BJ (cell line): ENCODE measurements around the gene HS3ST5. TPM values are rescaled to one million over a fixed set of nuclear protein-coding genes. Genes with fewer than 3 reads are reported as not detected.

ENCODE experiments used
- CTCF ChIA-PET: fragments of 350-600 bp; formaldehyde crosslinking; extraction: SDS; loops from one replicate; lab custom pipeline; 2021; ENCODE audit warnings: antibody characterized with exemption, inconsistent platforms; lab: Yijun Ruan, JAX
- POLR2A ChIA-PET: fragments of 300-600 bp; sonication (Branson Sonifier 250); formaldehyde crosslinking; extraction: SDS; loops from one replicate; lab custom pipeline; 2021; ENCODE audit warnings: antibody characterized with exemption; lab: Charles Lee
- DNase-seq: peaks from one replicate; pipeline ENCODE4 v3.0.0-alpha.2; 2011; ENCODE audit warnings: low read depth
- H3K27me3 ChIP-seq: 2 replicates; pipeline ENCODE4 v1.6.0; 2011; ENCODE audit warnings: low read length; ENCODE audit not compliant: control insufficient read depth, insufficient read depth
- H3K36me3 ChIP-seq: 2 replicates; pipeline ENCODE4 v1.5.1; 2011; ENCODE audit warnings: low read length; ENCODE audit not compliant: control insufficient read depth, insufficient read depth
- H3K4me3 ChIP-seq: 2 replicates; pipeline ENCODE4 v1.5.1; 2011; ENCODE audit warnings: low read depth, mild to moderate bottlenecking, control low read depth, low read length
- CTCF ChIP-seq: IDR thresholded peaks from 2 replicates; pipeline ENCODE4 v1.5.1; 2011; ENCODE audit warnings: low read depth, mild to moderate bottlenecking, control low read depth, inconsistent platforms, low read length, moderate library complexity; ENCODE audit not compliant: insufficient read depth
- polyA plus RNA-seq: library from polyadenylated mRNA; depleted of rRNA; stranded (reverse); fragments of >200 nt; gene quantifications from 2 replicates; pipeline ENCODE4 v1.2.3, GENCODE V29; 2011

HS3ST5 gene
- polyA plus RNA-seq, 1 experiment, result not detected

GRCh38 chr6:114258376-114258775, 84.4 kb downstream of the HS3ST5 start:
- no peaks in the 10 kb centered on the region for H3K36me3 ChIP-seq
- TF ChIP-seq CTCF, result no peak
- DNase-seq, result no peak
- no peaks in the 10 kb centered on the region for H3K27me3 ChIP-seq
- ChIA-PET POLR2A (no interaction called here), CTCF (interaction anchor here (1.4 kb wide), 1 partner anchor 11 kb away, joined by 3 read pairs; no protein-coding TSS in a partner anchor)
- no peak overlapping the region for H3K4me3 ChIP-seq

GRCh38 chr6:114253431-114253830, 89.4 kb downstream of the HS3ST5 start:
- no peak for TF ChIP-seq CTCF
- H3K27me3 ChIP-seq, result no peaks in the 10 kb centered on the region
- no peak overlapping the region for H3K4me3 ChIP-seq
- DNase-seq, result no peak
- ChIA-PET POLR2A (no interaction called here), CTCF (no interaction called here)
- H3K36me3 ChIP-seq, result no peaks in the 10 kb centered on the region

- Histone ChIP-seq H3K27me3 (no peaks in the 10 kb centered on the region), H3K36me3 (no peaks in the 10 kb centered on the region), H3K4me3 (no peak overlapping the region)
- ChIA-PET POLR2A (no interaction called here), CTCF (no interaction called here)
- no peak for DNase-seq
- no peak for TF ChIP-seq CTCF
These were observed 93.3 kb downstream of the HS3ST5 start for GRCh38 chr6:114249522-114249921.

GRCh38 chr6:114247101-114247500, 95.7 kb downstream of the HS3ST5 start:
- Histone ChIP-seq H3K36me3 (no peaks in the 10 kb centered on the region), H3K27me3 (no peaks in the 10 kb centered on the region), H3K4me3 (no peak overlapping the region)
- no peak for DNase-seq
- ChIA-PET POLR2A (no interaction called here), CTCF (no interaction called here)
- TF ChIP-seq CTCF, result no peak

GRCh38 chr6:114240796-114241195, 102.0 kb downstream of the HS3ST5 start:
- no peaks in the 10 kb centered on the region for H3K27me3 ChIP-seq
- no peak for TF ChIP-seq CTCF
- no peak overlapping the region for H3K4me3 ChIP-seq
- DNase-seq, result no peak
- CTCF ChIA-PET, result no interaction called here
- POLR2A ChIA-PET, result no interaction called here
- no peaks in the 10 kb centered on the region for H3K36me3 ChIP-seq
